DMS114 treated with DMSO at 0.1 percent for 48 hours (cell line): ENCODE data around the gene ABAT.
"Not testable (repeated sequence)": the region's sequence is repeated elsewhere in the genome, so short reads cannot be mapped to it uniquely, and the experiment has no call there.

Experiments
- DNase-seq: peaks from one replicate; lab custom pipeline; 2025; ENCODE audit not compliant: unreplicated experiment; lab: John Stamatoyannopoulos, UW

The ABAT gene

DNA sequence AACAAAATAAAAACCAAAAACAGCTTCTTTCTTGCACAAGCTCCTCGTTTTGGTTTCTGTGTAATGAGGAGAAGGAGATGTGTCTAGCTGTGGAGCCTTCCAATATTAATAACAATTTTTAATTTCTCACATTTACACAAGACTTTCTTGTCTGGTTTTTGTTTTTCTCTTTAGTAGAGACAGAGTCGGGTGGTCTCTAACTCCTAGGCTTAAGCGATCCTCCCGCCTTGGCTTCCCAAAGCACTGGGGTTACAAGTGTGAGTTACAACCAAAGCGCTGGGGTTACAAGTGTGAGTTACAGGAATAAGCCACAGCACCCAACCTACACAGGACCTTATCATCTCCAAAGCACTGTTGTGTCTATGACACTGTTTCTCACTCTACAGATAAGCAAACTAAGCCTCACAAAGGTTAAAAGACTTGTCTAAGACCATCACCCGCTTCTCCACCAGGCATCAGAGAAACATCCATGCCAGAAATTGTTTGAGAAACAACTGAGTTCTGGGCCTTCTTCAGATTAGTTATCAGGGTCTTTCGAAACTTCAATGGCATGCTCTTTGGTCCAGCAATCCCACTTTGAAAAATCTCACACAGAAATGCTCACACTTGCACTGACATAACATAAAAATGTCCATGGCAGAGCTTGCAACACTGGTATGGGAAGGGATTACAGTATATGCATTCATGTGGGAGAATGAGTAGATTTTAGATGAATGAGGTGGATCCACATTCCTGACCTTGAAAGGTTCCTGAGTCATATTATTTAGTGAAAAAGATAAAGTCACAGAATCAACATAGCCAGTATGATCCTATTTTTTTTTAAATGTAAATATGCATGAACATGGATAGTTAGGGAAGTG, 3.9 kb downstream of the ABAT start:
- DNase-seq: no peak

DNA sequence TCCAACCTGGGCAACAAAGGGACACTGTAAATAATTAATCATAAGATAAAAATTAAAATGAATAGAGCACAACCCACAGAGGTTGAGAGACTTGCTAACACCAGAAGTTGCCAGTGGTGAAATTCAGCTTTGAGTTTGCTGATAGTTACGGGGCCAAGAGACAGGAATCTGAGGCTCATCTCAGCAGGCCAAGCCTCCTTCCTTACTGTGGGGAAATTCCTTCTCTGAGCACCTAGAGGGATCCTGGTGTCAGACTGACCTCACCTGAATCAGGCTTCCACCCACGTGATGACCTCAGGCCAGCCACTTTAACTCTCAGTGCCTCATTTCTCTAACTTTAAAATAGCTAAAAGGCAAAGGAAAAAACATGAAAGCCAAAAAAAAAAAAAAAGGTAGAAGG, 4.7 kb downstream of the ABAT start:
- DNase-seq: no peak

GRCh38 chr16:8682551-8683259, 8.3 kb downstream of the ABAT start:
- DNase-seq: no peak

DNA sequence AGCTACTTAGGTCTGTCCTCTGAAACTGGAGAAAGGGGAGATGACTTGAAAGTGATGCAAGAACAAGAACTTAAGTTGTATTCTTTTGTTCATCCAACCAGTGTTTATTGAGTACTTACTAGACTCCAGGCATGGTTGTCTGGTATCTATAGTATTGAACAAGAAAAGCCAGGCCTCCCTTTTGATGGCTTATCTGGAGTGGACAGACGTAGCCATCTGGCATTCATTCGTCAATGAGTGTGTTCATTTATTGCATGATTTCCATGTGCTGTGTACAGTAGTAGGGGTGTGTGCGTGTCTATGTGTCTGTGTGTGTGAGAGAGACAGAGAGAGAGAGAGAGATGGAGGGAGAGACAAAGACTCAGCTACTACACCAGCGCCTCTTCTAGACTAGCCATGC, 9.2 kb downstream of the ABAT start:
- DNase-seq: no peak

DNA sequence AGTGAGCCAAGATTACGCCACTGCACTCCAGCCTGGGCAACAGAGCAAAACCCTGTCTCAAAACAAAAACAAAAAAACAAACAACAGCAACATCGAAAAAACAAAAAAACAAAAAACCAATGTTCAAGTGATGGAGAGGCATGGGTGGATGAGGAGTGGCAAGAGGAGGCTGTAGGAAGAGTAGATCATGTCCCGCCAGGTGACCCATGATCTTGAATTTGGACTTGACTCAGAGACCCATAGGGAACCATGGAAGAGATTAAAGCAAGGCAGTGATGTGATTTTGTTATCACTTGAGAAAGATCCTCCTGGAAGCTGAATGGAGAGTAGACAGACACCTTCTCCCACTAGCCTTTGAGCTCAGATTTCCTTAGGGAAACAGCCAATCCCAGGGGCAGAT, 11.2 kb downstream of the ABAT start:
- no peak for DNase-seq

DNA sequence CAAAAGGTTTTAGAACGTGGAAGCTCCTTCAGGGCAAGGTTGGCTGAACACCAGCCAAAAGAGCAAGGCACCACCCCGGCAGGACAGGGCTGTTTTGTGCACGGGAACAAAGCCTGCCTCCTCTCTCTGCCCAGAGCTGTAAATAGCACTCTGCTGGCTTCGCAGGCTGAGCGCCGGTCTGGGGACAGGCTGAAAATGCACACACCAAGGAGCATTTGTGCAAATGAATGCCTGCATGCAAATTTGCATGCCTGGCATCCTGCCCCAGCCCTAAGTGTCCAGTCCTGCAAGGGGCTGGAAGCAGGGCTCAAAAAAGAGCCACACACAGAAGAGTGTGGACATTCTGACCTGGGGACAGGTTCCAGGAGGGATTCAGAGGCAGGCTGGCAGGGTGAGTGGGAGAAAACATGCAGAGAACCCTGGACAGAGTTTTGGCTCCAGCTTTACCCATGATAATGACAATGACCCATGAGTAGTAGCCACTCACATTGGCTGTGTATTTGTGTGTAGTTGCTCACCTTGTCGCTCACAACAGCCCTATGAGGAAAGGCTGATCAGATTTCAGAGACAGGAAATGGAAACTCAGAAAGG, 11.7 kb downstream of the ABAT start:
- DNase-seq: no peak

DNA sequence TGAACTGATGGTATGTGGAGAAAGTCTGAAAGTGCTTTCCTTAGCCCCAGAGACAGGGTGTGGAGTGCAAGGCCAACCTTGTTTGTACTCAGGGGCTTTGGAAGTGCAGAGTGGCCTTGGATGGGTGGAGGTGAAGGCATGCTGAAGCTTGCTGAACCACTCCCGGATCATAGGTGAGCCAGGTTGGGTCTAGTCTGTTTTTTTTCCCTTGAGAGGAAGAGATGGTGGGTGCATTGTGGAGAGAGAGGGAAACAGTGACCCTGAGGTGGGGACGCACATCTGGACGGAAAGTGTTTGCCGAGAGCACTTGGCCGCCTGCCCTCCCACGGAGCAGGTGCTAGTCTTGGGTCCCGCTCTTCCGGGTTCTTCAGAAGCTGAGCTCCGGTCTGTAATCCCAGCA, 12.5 kb downstream of the ABAT start:
- DNase-seq: no peak

GRCh38 chr16:8689686-8690085, 15.3 kb downstream of the ABAT start:
- no peak for DNase-seq

- DNase-seq: no peak
Measured at GRCh38 chr16:8691728-8692127, 17.3 kb downstream of the ABAT start.

DNA sequence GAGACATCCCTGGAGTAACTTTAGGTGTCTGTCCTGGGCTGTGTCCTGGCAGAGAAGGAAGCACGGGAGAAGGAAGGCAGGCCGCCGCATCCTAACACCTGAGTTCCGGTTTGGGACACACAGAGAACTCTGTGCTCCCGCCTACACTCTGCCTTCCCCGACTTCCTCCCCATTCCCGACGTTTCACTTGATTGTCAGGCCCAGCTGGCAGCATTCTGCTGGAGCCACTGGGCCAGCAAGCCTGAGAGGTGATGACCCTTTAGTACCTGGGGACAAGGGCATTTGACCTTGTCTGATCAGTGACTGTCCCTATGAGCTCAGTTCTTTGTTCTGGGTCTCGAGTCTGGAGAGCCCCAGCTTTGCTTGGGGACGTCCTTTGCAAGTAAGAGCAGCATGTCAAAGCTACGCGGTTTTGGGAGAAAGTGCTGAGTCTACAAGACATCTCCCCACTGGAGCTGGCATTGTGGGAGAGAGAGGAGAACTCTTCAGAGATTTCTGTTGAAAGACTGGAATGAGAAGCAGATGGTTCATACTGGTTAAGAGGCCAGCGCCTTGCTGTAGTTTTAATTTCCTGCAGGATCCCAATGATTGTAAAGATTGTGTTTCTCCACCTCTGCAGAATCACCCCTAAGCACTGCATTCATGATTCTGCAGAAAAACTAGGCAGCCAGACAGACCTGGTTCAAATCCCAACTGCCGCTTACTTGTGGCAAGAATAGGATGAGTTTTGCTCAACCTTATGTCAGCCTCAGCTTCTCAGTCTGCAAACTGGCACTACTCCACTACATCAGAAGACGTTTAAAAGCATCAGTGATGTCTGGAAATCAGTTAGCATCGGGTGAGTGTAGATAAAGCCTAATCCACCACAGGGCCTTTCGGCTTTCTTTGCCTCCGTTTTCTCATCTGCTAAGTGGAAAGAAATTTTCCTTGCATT, 20.6 kb downstream of the ABAT start:
- DNase-seq: no peak

- no peak for DNase-seq
Measured at GRCh38 chr16:8696880-8697279, 22.5 kb downstream of the ABAT start.

- DNase-seq: no peak
Measured at GRCh38 chr16:8697965-8698364, 23.5 kb downstream of the ABAT start.

DNA sequence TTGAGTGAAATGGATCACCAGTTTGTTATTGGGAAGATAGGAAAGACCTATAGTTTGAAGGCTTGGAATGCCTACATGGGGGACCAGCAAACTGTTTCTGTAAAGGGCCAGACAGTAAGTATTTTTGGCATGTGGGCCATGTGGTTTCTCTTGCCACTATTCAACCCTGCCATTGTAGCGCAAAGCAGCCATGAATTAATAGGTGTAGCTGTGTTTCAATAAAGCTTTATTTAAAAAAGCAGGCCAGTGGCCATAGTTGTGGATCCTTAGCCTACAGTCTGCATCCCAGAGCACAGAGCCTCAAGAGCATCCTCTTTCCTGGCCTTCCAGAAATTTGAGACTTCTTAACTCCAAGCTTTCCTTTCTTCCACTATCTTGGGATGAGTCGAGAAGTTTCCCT, 29.3 kb downstream of the ABAT start:
- DNase-seq: no peak

DNA sequence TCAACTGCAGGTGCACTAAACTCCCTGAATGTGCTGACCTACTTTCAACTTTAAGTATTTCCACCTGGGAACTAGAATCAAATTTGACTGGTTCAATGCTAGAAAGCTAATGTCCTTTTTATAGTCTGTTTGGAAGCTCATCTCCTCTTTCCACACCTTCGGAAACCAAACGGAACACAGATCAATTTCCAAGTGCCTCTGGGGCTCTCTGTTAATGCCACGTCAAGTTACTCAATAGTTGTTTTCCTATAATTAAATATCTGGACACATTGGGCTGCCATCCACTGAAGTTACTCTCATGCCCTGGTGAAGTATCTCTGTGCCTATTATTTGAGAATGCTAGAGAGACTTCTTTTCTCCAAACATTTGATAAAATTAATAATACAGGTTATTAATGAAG, 29.7 kb downstream of the ABAT start:
- no peak for DNase-seq

DNA sequence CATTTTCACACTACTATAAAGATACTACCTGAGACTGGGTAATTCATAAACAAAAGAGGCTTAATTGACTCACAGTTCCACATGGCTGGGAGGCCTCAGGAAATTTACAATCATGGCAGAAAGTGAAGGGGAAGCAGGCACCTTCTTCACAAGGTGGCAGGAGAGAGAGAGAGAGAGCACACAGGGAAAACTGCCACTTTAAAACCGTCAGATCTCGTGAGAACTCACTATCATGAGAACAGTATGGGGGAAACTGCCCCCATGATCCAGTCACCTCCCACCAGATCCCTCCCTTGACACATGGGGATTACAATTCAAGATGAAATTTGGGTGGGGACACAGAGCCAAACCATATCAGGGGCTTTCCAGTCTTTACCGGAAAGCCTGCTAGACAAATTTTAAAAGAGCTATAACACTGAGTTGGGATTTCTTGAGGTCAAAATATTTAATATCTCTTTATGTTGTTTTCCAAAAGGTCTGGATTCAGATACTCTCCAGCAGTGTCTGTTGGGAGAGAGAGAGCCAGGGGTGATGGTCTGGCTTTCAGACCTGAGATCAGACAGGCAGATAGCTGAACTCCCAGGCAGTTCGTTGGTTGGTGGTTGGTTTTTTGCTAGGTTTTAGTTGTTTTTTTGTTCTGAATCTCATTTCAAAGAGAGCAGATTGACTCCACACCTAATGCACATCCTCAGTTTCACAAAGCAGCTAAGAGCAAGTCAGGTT, 30.8 kb downstream of the ABAT start:
- DNase-seq: not testable (repeated sequence)

- DNase-seq: no peak
Measured at GRCh38 chr16:8708536-8708935, 34.1 kb downstream of the ABAT start.

DNA sequence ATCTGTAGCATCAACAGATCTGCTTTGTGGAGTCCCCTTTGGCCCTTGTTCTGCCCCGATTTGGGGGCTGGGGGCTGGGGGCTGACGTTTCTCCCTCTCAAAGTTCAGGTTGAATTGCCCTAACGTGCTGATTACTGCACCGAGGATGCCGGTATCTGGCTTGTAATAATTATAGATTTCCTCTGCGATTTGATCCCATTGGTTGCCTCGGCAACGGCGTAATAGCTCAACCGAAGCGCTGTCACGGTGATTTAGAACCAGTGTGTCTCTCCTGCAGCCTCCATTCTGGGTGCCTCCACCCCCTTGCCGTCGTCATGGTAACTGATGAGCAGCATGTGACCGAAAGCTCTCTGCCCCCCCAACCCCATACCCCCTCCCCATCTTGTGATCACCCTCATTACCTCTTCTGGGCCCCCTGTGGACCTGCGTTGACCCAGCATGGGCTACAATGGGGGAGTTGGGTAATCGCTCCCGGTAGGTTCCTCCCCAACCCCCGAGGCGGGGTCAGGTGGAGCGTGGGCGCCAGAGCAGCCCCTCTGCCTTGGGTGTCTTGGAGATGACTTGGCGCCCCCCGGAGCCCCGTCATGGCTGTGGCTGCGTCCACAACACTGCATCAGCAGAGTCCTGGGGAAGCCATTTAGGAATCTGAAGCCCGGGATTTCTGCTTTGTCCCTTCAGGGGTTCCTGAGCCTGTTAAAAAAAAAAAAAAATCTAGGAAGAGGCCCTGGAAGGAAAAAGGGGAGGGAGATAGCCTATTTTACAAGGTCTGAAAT, 38.4 kb downstream of the ABAT start:
- DNase-seq: no peak

DNA sequence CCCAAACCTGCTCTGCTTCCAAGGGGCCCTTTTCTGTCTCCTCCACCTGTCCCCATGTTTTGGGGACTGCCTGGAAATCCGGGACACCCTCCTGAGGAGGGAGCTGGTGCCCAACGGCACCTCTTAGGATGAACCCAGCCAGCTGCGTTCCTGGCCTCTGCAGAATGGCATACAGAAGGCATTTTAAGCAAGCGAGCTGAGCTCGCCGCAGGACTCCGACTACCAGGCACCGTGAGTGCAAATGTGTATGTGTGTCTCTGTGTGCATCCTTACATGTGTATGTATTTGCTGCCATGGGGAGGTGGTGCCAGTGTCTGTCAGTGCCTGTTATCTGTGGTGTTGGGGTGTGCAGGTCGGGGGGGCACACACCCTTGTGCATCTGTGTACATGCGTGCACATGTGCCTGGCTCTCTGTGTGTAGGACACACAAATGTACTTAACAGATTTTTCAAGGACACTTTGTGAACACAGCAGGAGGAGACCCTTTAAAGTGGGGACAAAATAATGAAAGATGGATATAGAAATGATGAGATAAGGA, 39.3 kb downstream of the ABAT start:
- DNase-seq: no peak

DNA sequence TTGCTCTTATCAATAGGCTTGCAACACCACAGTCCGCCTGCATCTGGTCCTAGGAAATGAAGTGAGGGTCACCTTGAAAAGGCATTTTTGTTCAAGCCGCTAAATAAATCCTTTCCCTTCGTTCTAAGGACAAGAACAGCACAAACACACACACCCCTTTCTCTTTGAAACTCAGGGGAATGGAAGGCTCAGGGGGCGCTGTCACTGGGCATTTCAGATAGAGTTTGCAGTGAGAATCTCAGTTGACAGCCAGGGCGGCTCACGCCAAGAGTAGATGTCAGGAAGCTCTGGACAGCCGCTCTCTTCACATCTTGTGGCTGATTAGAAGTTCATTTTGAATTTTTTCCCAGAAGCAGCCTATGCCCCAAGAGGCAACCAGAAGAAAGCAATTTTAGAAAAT, 39.8 kb downstream of the ABAT start:
- DNase-seq: no peak
